K562 (cell line): Measurements from ENCODE around the gene MRPL58. TPM values are rescaled to one million over a fixed set of nuclear protein-coding genes. Genes with fewer than 3 reads are reported as not detected.

Source experiments
- ATAC-seq: fragments of 200-7000 bp; cut with Tn5 transposase; 3 replicates; pipeline ENCODE4 v1.9.1; 2020; ENCODE audit warnings: moderate library complexity
- BruUV-seq: library from RNA; stranded (reverse); fragments of 400-500 nt; replicated peaks from 2 replicates; lab custom pipeline; 2021; lab: Mats Ljungman, UMichigan
- CTCF ChIA-PET: fragments of 300-600 bp; formaldehyde crosslinking; extraction: SDS; loops from one replicate; lab custom pipeline; 2021; ENCODE audit warnings: low intra/inter-chr PET ratio; lab: Yijun Ruan, JAX
- POLR2A ChIA-PET: fragments of 300-600, 350-650 bp; sonication (Branson Sonifier 250); formaldehyde crosslinking; extraction: SDS; loops from one replicate; lab custom pipeline; 2021; ENCODE audit warnings: antibody characterized with exemption, inconsistent platforms; lab: Yijun Ruan, JAX
- DNase-seq, 4 experiments: peaks; one replicate each; pipeline versions ENCODE4 v3.0.0 to v3.0.0-alpha.2; 2011 to 2018; ENCODE audit warnings: low spot score in 3 of 4, mixed read lengths in 3 of 4; ENCODE audit errors: extremely low read depth in 1 of 4
- FAIRE-seq: peaks from 2 replicates; lab custom pipeline; 2011; peaks lifted over from hg19 to GRCh38; lab: Jason Lieb, UNC
- H2AFZ ChIP-seq: 2 replicates; pipeline ENCODE4 v1.6.0; 2011; ENCODE audit warnings: low read depth, low read length, control low read depth, inconsistent platforms
- H3K27ac ChIP-seq: fragments of 200-600 bp; 3 replicates; pipeline ENCODE4 v1.8.0; 2011; ENCODE audit warnings: low read depth, mild to moderate bottlenecking, control low read depth, inconsistent platforms, low read length, moderate library complexity, mixed read lengths; ENCODE audit errors: extremely low read depth
- H3K27me3 ChIP-seq, 2 experiments: fragments of 300-600 bp in 1 of 2; 2 replicates in 1 of 2; 3 replicates in 1 of 2; pipeline versions ENCODE4 v1.6.0 to v1.8.0; 2011; ENCODE audit warnings: inconsistent platforms in 2 of 2, low read length in 2 of 2, mild to moderate bottlenecking in 1 of 2, mixed read lengths in 1 of 2, moderate library complexity in 1 of 2; ENCODE audit not compliant: control insufficient read depth in 2 of 2, insufficient read depth in 2 of 2
- H3K36me3 ChIP-seq: fragments of 300-600 bp; 3 replicates; pipeline ENCODE4 v1.8.0; 2011; ENCODE audit warnings: mild to moderate bottlenecking, low read length, inconsistent platforms; ENCODE audit not compliant: control insufficient read depth, insufficient read depth
- H3K4me1 ChIP-seq, 2 experiments: fragments of 200-600 bp in 1 of 2; replicated peaks in 1 of 2; 2 replicates in 1 of 2; 3 replicates in 1 of 2; pipeline versions ENCODE4 v1.5.1 to v1.8.0; 2011; ENCODE audit warnings: inconsistent platforms in 2 of 2, low read length in 2 of 2, mild to moderate bottlenecking in 1 of 2, mixed read lengths in 1 of 2, moderate library complexity in 1 of 2; ENCODE audit not compliant: control insufficient read depth in 2 of 2, insufficient read depth in 2 of 2
- H3K4me2 ChIP-seq: 2 replicates; pipeline ENCODE4 v1.6.1; 2011; ENCODE audit warnings: low read length, control low read depth, inconsistent platforms, mixed read lengths; ENCODE audit not compliant: insufficient read depth
- H3K4me3 ChIP-seq: fragments of 200-600 bp; sonication (generic), shearing (Covaris generic); 2 replicates; pipeline ENCODE4 v1.5.1; 2016; ENCODE audit warnings: control low read depth, inconsistent platforms
- H3K79me2 ChIP-seq: fragments of 200-600 bp; 3 replicates; pipeline ENCODE4 v1.8.0; 2011; ENCODE audit warnings: low read length, inconsistent platforms; ENCODE audit not compliant: control insufficient read depth, insufficient read depth
- H3K9ac ChIP-seq, 2 experiments: 2 replicates each; pipeline versions ENCODE4 v1.6.0 to v1.6.1; 2011; ENCODE audit warnings: low read depth in 2 of 2, low read length in 2 of 2, control low read depth in 1 of 2, inconsistent platforms in 1 of 2, mild to moderate bottlenecking in 1 of 2, mixed read lengths in 1 of 2; ENCODE audit not compliant: insufficient read depth in 1 of 2
- H3K9me1 ChIP-seq: one replicate; pipeline ENCODE4 v1.6.0; 2011; ENCODE audit warnings: inconsistent platforms, mild to moderate bottlenecking, low read length, moderate library complexity; ENCODE audit not compliant: control insufficient read depth, insufficient read depth
- H3K9me3 ChIP-seq: replicated peaks from 2 replicates; pipeline ENCODE4 v1.5.1; 2011; ENCODE audit warnings: low read depth, low read length, inconsistent platforms; ENCODE audit not compliant: control insufficient read depth, insufficient read depth
- H4K20me1 ChIP-seq: replicated peaks from 2 replicates; pipeline ENCODE4 v1.6.1; 2011; ENCODE audit warnings: low read length, inconsistent platforms, mixed read lengths; ENCODE audit not compliant: control insufficient read depth, insufficient read depth
- BACH1 ChIP-seq: fragments of 200-800 bp; sonication (Bioruptor generic); IDR thresholded peaks from 2 replicates; pipeline ENCODE4 v1.6.1; 2016; ENCODE audit warnings: missing genetic modification characterization, missing compliant biosample characterization
- CBX8 ChIP-seq: fragments of 200-600 bp; sonication (generic); IDR thresholded peaks from 2 replicates; pipeline ENCODE4 v1.6.1; 2012; ENCODE audit warnings: borderline replicate concordance, mixed run types, low read depth, mild to moderate bottlenecking, moderate library complexity, mixed read lengths, low read length, control low read depth, inconsistent platforms; ENCODE audit not compliant: poor library complexity, severe bottlenecking; ENCODE audit errors: extremely low read depth
- CHD4 ChIP-seq: fragments of 200-600 bp; sonication (generic); IDR thresholded peaks from 3 replicates; pipeline ENCODE4 v1.6.1; 2012; ENCODE audit warnings: low read depth, mild to moderate bottlenecking, mixed read lengths, low read length, inconsistent platforms; ENCODE audit not compliant: insufficient read depth, insufficient replicate concordance, poor library complexity, severe bottlenecking
- MBD1 ChIP-seq: fragments of 250-450 bp; sonication (Bioruptor Pico); IDR thresholded peaks from 2 replicates; pipeline ENCODE4 v1.8.0; 2022; ENCODE audit warnings: inconsistent platforms
- PHB ChIP-seq: fragments of 250-450 bp; sonication (Bioruptor Pico); IDR thresholded peaks from 2 replicates; pipeline ENCODE4 v1.5.0; 2021
- PHF8 ChIP-seq: fragments of 200-600 bp; sonication (generic); IDR thresholded peaks from 2 replicates; pipeline ENCODE4 v1.6.1; 2012; ENCODE audit warnings: mixed run types, mild to moderate bottlenecking, inconsistent platforms, low read length, moderate library complexity, borderline replicate concordance
- PRDM10 ChIP-seq: fragments of 450-650 bp; IDR thresholded peaks from 2 replicates; pipeline ENCODE4 v1.6.1; 2018; ENCODE audit not compliant: partially characterized antibody
- RNF219 ChIP-seq: fragments of 250-450 bp; sonication (Bioruptor Pico); IDR thresholded peaks from 2 replicates; pipeline ENCODE4 v1.5.0; 2022; ENCODE audit warnings: mild to moderate bottlenecking
- SAP30 ChIP-seq: fragments of 200-600 bp; sonication (generic); IDR thresholded peaks from 2 replicates; pipeline ENCODE4 v1.6.1; 2012; ENCODE audit warnings: borderline replicate concordance, low read depth, mild to moderate bottlenecking, moderate library complexity, low read length, control low read depth, inconsistent platforms; ENCODE audit not compliant: insufficient read depth, poor library complexity, severe bottlenecking
- SIN3A ChIP-seq, 2 experiments: fragments of 150-350 bp in 1 of 2; IDR thresholded peaks; 2 replicates each; pipeline ENCODE4 v1.6.1; 2011 to 2016; ENCODE audit warnings: borderline replicate concordance in 2 of 2, low read depth in 2 of 2, low read length in 2 of 2, mild to moderate bottlenecking in 2 of 2, moderate library complexity in 2 of 2; ENCODE audit not compliant: control insufficient read depth in 1 of 2
- SMARCC2 ChIP-seq: fragments of 450-650 bp; IDR thresholded peaks from 2 replicates; pipeline ENCODE4 v1.6.1; 2017; ENCODE audit warnings: antibody characterized with exemption, moderate library complexity, mild to moderate bottlenecking, low read depth
- ZFP30 ChIP-seq: fragments of 250-450 bp; sonication (Bioruptor Pico); IDR thresholded peaks from 2 replicates; pipeline ENCODE4 v1.8.0; 2022; ENCODE audit warnings: moderate library complexity, mild to moderate bottlenecking, inconsistent platforms, borderline replicate concordance
- ZNF785 ChIP-seq: fragments of 250-450 bp; sonication (Bioruptor Pico); IDR thresholded peaks from 2 replicates; pipeline ENCODE4 v1.4.0; 2020; ENCODE audit warnings: mild to moderate bottlenecking
- WGBS: fragments of 100-300 bp; shearing (Covaris generic); methylation state at CpG from one replicate; pipeline ENCODE4 v1.1.6; 2016; ENCODE audit warnings: low coverage, mixed read lengths; ENCODE audit not compliant: insufficient coverage; ENCODE audit errors: missing lambda C conversion rate; 5-methylcytosine and 5-hydroxymethylcytosine counted together
- in situ Hi-C: fragments of 300-500 bp; cut with MboI; formaldehyde crosslinking; loops from 4 replicates; pipeline ENCODE4 v1.15.0; 2018; ENCODE audit warnings: inconsistent platforms, mixed read lengths
- intact Hi-C: fragments of 100-400 bp; cut with micrococcal nuclease; formaldehyde crosslinking; loops from 2 replicates; pipeline ENCODE4 v1.14.2; 2022
- polyA plus RNA-seq, 8 experiments: library from polyadenylated mRNA; depleted of rRNA in 4 of 8; stranded (reverse) in 5 of 8; unstranded in 3 of 8; fragments of >200 nt; fragmentation: Nextera tagmentation in 2 of 8; fragmentation: Illumina TruSeq in 1 of 8; extraction: Ambion mirVana in 2 of 8; extraction: Trizol in 1 of 8; gene quantifications; 2 replicates each; pipeline versions ENCODE4 v1.2.1 to v1.2.3, GENCODE V29; 2011 to 2014; ENCODE audit warnings: inconsistent platforms in 1 of 8, missing spikeins in 1 of 8
- total RNA-seq, 7 experiments: library from RNA; depleted of rRNA in 6 of 7; stranded (reverse); fragments of >200 nt in 6 of 7; fragmentation: Illumina TruSeq in 2 of 7; extraction: Trizol in 2 of 7; gene quantifications; 2 replicates each; pipeline versions ENCODE4 v1.2.1 to v1.2.3, GENCODE V29; 2011 to 2021; ENCODE audit warnings: low replicate concordance in 1 of 7

MRPL58 gene
- total and polyA plus RNA-seq, 9 of the 15 experiments (the other 6 are each of a cell fraction or from before 2014, with no cell fraction given): 30.8 to 107 (median 72.4) TPM

GRCh38 chr17:74971842-74972106 is 40.7 kb upstream of the MRPL58 start:
- H3K27ac ChIP-seq: no peak overlapping the region
- H3K9me1 ChIP-seq: no peaks in the 10 kb centered on the region
- no peak overlapping the region for H3K4me3 ChIP-seq
- DNase-seq (no peak), ATAC-seq (no peak), FAIRE-seq (no peak)
- WGBS: 64% methylated on average over 8 of the region's 9 CpGs
- TF ChIP-seq BACH1 (tag) (no peak), ZFP30 (CRISPR knock-in tag) (no peak), RNF219 (CRISPR knock-in tag) (no peak), SIN3A (IDR thresholded peaks at IDR 0.05; ENCODE audit: borderline replicate concordance in 2 of 2, control insufficient read depth in 1 of 2, low read depth in 2 of 2, low read length in 2 of 2) (no peak), CHD4 (no peak), ZNF785 (CRISPR knock-in tag) (no peak), PHB (CRISPR knock-in tag) (no peak), PRDM10 (no peak), SMARCC2 (no peak), MBD1 (CRISPR knock-in tag) (no peak), SAP30 (no peak), CBX8 (no peak), PHF8 (no peak)
- ChIA-PET CTCF (no interaction called here), POLR2A (interaction anchor here (1.3 to 1.5 kb wide), 3 partner anchors 8 to 103 kb away, joined by 4 to 6 read pairs (median 5); no protein-coding TSS in a partner anchor)
- no peak overlapping the region for H3K4me2 ChIP-seq
- no peak overlapping the region for H2AFZ ChIP-seq
- H3K9me3 ChIP-seq: no peaks in the 10 kb centered on the region
- BruUV-seq: no TSS peak
- H4K20me1 ChIP-seq: 0 out of 2 replicates have a peak, but pooled peaks cover 4% of the 10 kb centered on the region
- 0 out of 4 replicates have a peak overlapping the region, but pooled peaks of 1 of the 2 experiments have one; percentile 64 for H3K9ac ChIP-seq
- H3K4me1 ChIP-seq: peaks cover 3 to 19% of the 10 kb centered on the region in 2 experiments; a peak in 3 of 5 replicates
- in situ Hi-C loops: no loop called here
- intact Hi-C loops: no loop called here
- H3K27me3 ChIP-seq: 0 out of 5 replicates have a peak, but pooled peaks cover 0 to 4% of the 10 kb centered on the region in 2 experiments
- no peaks in the 10 kb centered on the region for H3K79me2 ChIP-seq
- no peaks in the 10 kb centered on the region for H3K36me3 ChIP-seq
